Memory B cell (primary cell): Measurements from ENCODE around the gene XRCC6.
"Not testable (repeated sequence)": the region's sequence is repeated elsewhere in the genome, so short reads cannot be mapped to it uniquely, and the experiment has no call there.

ENCODE experiments used
- ATAC-seq: fragments of 150-1000 bp; cut with Tn5 transposase; 2 replicates; pipeline ENCODE4 v1.10.0; 2021; ENCODE audit warnings: low read depth, mild to moderate bottlenecking, moderate library complexity
- DNase-seq, 2 donors: peaks; one replicate each; pipeline ENCODE4 v3.0.0; 2022; ENCODE audit warnings: low spot score in 2 of 2
- H3K27ac Mint-ChIP-seq: one replicate; pipeline ENCODE4 v1.8.0; 2022; ENCODE audit warnings: mild to moderate bottlenecking, moderate library complexity, mixed read lengths
- H3K27me3 Mint-ChIP-seq: one replicate; pipeline ENCODE4 v1.8.0; 2022; ENCODE audit warnings: mixed read lengths
- H3K36me3 Mint-ChIP-seq: one replicate; pipeline ENCODE4 v1.8.0; 2022; ENCODE audit warnings: mild to moderate bottlenecking, mixed read lengths
- H3K4me1 Mint-ChIP-seq: one replicate; pipeline ENCODE4 v1.8.0; 2022; ENCODE audit warnings: mixed read lengths
- H3K4me3 Mint-ChIP-seq: one replicate; pipeline ENCODE4 v1.8.0; 2022; ENCODE audit warnings: mild to moderate bottlenecking, moderate library complexity, mixed read lengths
- H3K9me3 Mint-ChIP-seq: one replicate; pipeline ENCODE4 v1.8.0; 2022; ENCODE audit warnings: mixed read lengths

XRCC6 gene

GRCh38 chr22:41672096-41672495 lies 51.0 kb downstream of the XRCC6 start:
- not testable (repeated sequence) for ATAC-seq, H3K27me3 Mint-ChIP-seq, H3K4me1 Mint-ChIP-seq, H3K27ac Mint-ChIP-seq, H3K9me3 Mint-ChIP-seq, H3K4me3 Mint-ChIP-seq, DNase-seq
- H3K36me3 Mint-ChIP-seq: peaks cover 16% of the 10 kb centered on the region

GRCh38 chr22:41672780-41673509 lies 51.9 kb downstream of the XRCC6 start:
- H3K4me3 Mint-ChIP-seq: no peak overlapping the region
- H3K9me3 Mint-ChIP-seq: no peaks in the 10 kb centered on the region
- DNase-seq (peak in 1 of 2 donors; percentile 29), ATAC-seq (peak; percentile 77)
- peaks cover 19% of the 10 kb centered on the region for H3K36me3 Mint-ChIP-seq
- H3K4me1 Mint-ChIP-seq: peaks cover 12% of the 10 kb centered on the region
- H3K27ac Mint-ChIP-seq: no peak overlapping the region
- no peaks in the 10 kb centered on the region for H3K27me3 Mint-ChIP-seq

- Mint-ChIP-seq H3K9me3 (no peaks in the 10 kb centered on the region), H3K27me3 (no peaks in the 10 kb centered on the region), H3K36me3 (peaks cover 23% of the 10 kb centered on the region), H3K4me1 (peaks cover 14% of the 10 kb centered on the region), H3K27ac (peak overlapping the region; percentile 51), H3K4me3 (no peak overlapping the region)
- DNase-seq: no peak
- ATAC-seq: no peak
Observed at GRCh38 chr22:41674846-41675340, 53.8 kb downstream of the XRCC6 start.

DNA sequence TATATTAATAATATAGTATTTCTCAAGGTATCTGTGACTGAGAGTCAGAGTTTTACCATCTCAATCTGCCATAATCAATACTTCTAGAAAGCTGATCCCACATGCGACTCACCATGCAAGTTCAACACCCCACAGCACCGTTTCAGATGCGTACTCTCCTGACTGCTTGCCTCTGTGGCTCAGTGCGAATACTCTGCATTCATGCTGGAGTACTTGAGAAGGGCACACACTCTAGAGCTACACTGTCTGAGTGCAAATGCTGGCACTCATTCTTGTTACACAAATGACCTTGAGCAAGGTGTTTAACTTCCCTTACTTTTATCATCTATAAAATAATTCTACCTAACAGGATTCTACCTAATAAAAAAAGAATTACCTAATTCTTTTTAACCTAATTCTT lies 55.0 kb downstream of the XRCC6 start:
- DNase-seq (no peak), ATAC-seq (no peak)
- Mint-ChIP-seq H3K27me3 (no peaks in the 10 kb centered on the region), H3K4me3 (no peak overlapping the region), H3K9me3 (no peaks in the 10 kb centered on the region), H3K27ac (no peak overlapping the region), H3K36me3 (peaks cover 28% of the 10 kb centered on the region), H3K4me1 (peaks cover 17% of the 10 kb centered on the region)

- Mint-ChIP-seq H3K9me3 (no peaks in the 10 kb centered on the region), H3K4me3 (peak overlapping the region; percentile 100), H3K4me1 (peaks cover 17% of the 10 kb centered on the region), H3K36me3 (peaks cover 17% of the 10 kb centered on the region), H3K27ac (peak overlapping the region; percentile 100), H3K27me3 (no peaks in the 10 kb centered on the region)
- ATAC-seq: peak; percentile 59
- peak in 1 of 2 donors; percentile 26 for DNase-seq
Observed at GRCh38 chr22:41681616-41682015, 60.5 kb downstream of the XRCC6 start.

GRCh38 chr22:41682033-41682807 lies 61.1 kb downstream of the XRCC6 start:
- H3K4me3 Mint-ChIP-seq: peak overlapping the region; percentile 100
- H3K9me3 Mint-ChIP-seq: no peaks in the 10 kb centered on the region
- H3K27me3 Mint-ChIP-seq: no peaks in the 10 kb centered on the region
- peaks cover 17% of the 10 kb centered on the region for H3K4me1 Mint-ChIP-seq
- peaks cover 15% of the 10 kb centered on the region for H3K36me3 Mint-ChIP-seq
- peak; percentile 89 for ATAC-seq
- H3K27ac Mint-ChIP-seq: peak overlapping the region; percentile 100
- DNase-seq: peak; percentile 87 to 90

GRCh38 chr22:41683052-41683451 lies 62.0 kb downstream of the XRCC6 start:
- peaks cover 19% of the 10 kb centered on the region for H3K4me1 Mint-ChIP-seq
- ATAC-seq: no peak

DNA sequence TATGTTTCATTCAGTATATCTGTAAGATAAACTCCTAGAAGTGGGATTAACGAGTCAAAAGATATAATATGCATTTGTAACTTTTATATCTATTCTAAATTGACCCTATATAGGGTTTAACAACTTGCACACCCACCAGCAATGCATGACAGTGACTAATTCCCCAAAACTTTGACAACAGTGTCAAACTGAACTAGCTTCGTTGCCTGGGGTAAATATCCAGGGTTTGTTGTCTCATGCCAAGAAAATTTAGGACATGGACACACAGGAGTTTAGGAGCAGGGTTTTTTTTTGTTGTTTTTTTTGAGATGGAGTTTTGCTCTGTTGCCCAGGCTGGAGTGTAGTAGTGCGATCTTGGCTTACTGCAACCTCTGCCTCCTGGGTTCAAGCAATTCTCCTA lies 62.5 kb downstream of the XRCC6 start:
- Mint-ChIP-seq H3K27me3 (no peaks in the 10 kb centered on the region), H3K4me3 (no peak overlapping the region), H3K27ac (peak overlapping the region; percentile 100), H3K4me1 (peaks cover 18% of the 10 kb centered on the region), H3K36me3 (peaks cover 8% of the 10 kb centered on the region), H3K9me3 (no peaks in the 10 kb centered on the region)
- ATAC-seq: no peak
- no peak for DNase-seq

More at GRCh38 chr22:41683052-41683451, 62.0 kb downstream of the XRCC6 start:
- peak overlapping the region; percentile 100 for H3K4me3 Mint-ChIP-seq
- no peaks in the 10 kb centered on the region for H3K27me3 Mint-ChIP-seq
- peaks cover 13% of the 10 kb centered on the region for H3K36me3 Mint-ChIP-seq
- H3K27ac Mint-ChIP-seq: peak overlapping the region; percentile 100
- DNase-seq: no peak
- H3K9me3 Mint-ChIP-seq: no peaks in the 10 kb centered on the region

DNA sequence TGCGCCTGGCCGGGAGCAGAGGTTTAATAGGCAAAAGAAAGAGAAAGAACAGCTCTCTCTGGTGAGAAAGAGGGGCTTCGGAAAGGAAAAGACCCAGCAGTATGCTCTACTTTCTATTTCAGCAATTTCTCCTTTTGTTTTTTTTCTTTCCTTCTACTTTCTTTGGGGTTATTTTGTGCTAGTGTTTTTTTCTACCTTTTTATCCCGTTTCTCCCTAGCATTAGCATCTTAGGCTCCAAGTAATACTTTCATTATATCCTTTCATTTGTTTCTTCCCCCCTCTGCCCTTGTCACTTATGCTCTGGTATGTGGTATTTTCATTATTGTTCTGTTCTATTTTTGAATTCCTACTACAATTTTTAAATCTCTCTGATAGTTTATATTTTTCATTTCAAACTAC lies 63.1 kb downstream of the XRCC6 start:
- ATAC-seq (no peak), DNase-seq (no peak)
- Mint-ChIP-seq H3K36me3 (peaks cover 8% of the 10 kb centered on the region), H3K4me1 (peaks cover 18% of the 10 kb centered on the region), H3K9me3 (no peaks in the 10 kb centered on the region), H3K4me3 (no peak overlapping the region), H3K27ac (peak overlapping the region; percentile 100), H3K27me3 (no peaks in the 10 kb centered on the region)

GRCh38 chr22:41686890-41687289 lies 65.8 kb downstream of the XRCC6 start:
- peak overlapping the region; percentile 98 for H3K27ac Mint-ChIP-seq
- H3K9me3 Mint-ChIP-seq, H3K36me3 Mint-ChIP-seq, H3K4me3 Mint-ChIP-seq, ATAC-seq, H3K27me3 Mint-ChIP-seq, DNase-seq: not testable (repeated sequence)
- peaks cover 21% of the 10 kb centered on the region for H3K4me1 Mint-ChIP-seq

- Mint-ChIP-seq H3K4me3 (peak overlapping the region; percentile 92), H3K9me3 (no peaks in the 10 kb centered on the region), H3K4me1 (peaks cover 18% of the 10 kb centered on the region), H3K27ac (peak overlapping the region; percentile 98), H3K27me3 (no peaks in the 10 kb centered on the region), H3K36me3 (no peaks in the 10 kb centered on the region)
- DNase-seq (no peak), ATAC-seq (peak; percentile 13)
Observed at GRCh38 chr22:41687901-41688364, 66.8 kb downstream of the XRCC6 start.

GRCh38 chr22:41688365-41689211 lies 67.5 kb downstream of the XRCC6 start, which contains the start of gene SNU13:
SNU13 (minus strand) TSS chr22:41688867; CDS start chr22:41688796, 71 bp downstream.
- ATAC-seq (peak; percentile 88), DNase-seq (peak; percentile 89 to 90)
- Mint-ChIP-seq H3K27me3 (no peaks in the 10 kb centered on the region), H3K27ac (peak within 1 kb of the TSS; percentile 98), H3K4me1 (peaks cover 18% of the 10 kb centered on the region), H3K36me3 (no peaks in the 10 kb centered on the region), H3K9me3 (no peaks in the 10 kb centered on the region), H3K4me3 (peak within 1 kb of the TSS; percentile 92)

GRCh38 chr22:41690476-41690875 lies 69.4 kb downstream of the XRCC6 start:
- H3K27ac Mint-ChIP-seq: peak overlapping the region; percentile 80
- no peak overlapping the region for H3K4me3 Mint-ChIP-seq
- DNase-seq: no peak
- no peaks in the 10 kb centered on the region for H3K27me3 Mint-ChIP-seq
- H3K36me3 Mint-ChIP-seq: no peaks in the 10 kb centered on the region
- H3K4me1 Mint-ChIP-seq: peaks cover 16% of the 10 kb centered on the region
- ATAC-seq: no peak
- no peaks in the 10 kb centered on the region for H3K9me3 Mint-ChIP-seq
